ENCODE data around the gene MAP3K2. TPM values are rescaled to one million over a fixed set of nuclear protein-coding genes. Genes with fewer than 3 reads are reported as not detected.

The MAP3K2 gene
- total and polyA plus RNA-seq, 10 of the 15 experiments (the other 5 are each of a cell fraction or from before 2014, with no cell fraction given), result 2.7 to 39.6 (median 16.1) TPM

DNA sequence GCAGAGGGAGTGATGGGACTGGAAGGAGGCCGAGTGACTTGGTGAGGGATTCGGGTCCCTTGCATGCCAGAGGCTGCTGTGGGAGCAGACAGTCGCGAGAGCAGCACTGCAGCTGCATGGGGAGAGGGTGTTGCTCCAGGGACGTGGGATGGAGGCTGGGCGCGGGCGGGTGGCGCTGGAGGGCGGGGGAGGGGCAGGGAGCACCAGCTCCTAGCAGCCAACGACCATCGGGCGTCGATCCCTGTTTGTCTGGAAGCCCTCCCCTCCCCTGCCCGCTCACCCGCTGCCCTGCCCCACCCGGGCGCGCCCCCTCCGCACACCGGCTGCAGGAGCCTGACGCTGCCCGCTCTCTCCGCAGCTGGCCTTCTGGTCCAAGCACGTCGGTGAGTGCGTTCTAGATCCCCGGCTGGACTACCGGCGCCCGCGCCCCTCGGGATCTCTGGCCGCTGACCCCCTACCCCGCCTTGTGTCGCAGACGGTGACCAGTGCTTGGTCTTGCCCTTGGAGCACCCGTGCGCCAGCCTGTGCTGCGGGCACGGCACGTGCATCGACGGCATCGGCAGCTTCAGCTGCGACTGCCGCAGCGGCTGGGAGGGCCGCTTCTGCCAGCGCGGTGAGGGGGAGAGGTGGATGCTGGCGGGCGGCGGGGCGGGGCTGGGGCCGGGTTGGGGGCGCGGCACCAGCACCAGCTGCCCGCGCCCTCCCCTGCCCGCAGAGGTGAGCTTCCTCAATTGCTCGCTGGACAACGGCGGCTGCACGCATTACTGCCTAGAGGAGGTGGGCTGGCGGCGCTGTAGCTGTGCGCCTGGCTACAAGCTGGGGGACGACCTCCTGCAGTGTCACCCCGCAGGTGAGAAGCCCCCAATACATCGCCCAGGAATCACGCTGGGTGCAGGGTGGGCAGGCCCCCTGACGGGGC is 35.0 kb upstream of the MAP3K2 start:
- Histone ChIP-seq H3K79me2 (ENCODE audit: control insufficient read depth, insufficient read depth, low read length) (no peaks in the 10 kb centered on the region), H3K27me3 (replicated peaks in 1 of 2; ENCODE audit: control insufficient read depth in 2 of 2, insufficient read depth in 2 of 2, low read length in 1 of 2) (peaks cover 4 to 6% of the 10 kb centered on the region in 2 experiments), H3K27ac (ENCODE audit: control insufficient read depth, insufficient read depth) (no peak overlapping the region), H3K4me1 (ENCODE audit: control insufficient read depth, insufficient read depth, low read length) (no peaks in the 10 kb centered on the region), H3K36me3 (ENCODE audit: control insufficient read depth in 2 of 2, insufficient read depth in 2 of 2, low read length in 1 of 2) (no peaks in the 10 kb centered on the region), H4K20me1 (ENCODE audit: control insufficient read depth, insufficient read depth) (no peaks in the 10 kb centered on the region), H3K4me2 (ENCODE audit: control insufficient read depth, insufficient read depth) (0 out of 2 replicates have a peak overlapping the region, but pooled peaks have one; percentile 38), H3K9me3 (replicated peaks; ENCODE audit: control insufficient read depth, insufficient read depth, low read length) (no peaks in the 10 kb centered on the region), H3K4me3 (no peak overlapping the region), H3K9ac (ENCODE audit: control insufficient read depth, insufficient read depth, low read length) (no peak overlapping the region), H2AFZ (ENCODE audit: control insufficient read depth, low read depth, low read length) (no peak overlapping the region)
- ChIA-PET SMC1A (ENCODE audit: uncharacterized antibody, unreplicated experiment) (no interaction called here), POLR2A (no interaction called here), RAD21 (ENCODE audit: unreplicated experiment) (no interaction called here), CTCF (no interaction called here)
- DNase-seq (ENCODE audit: low read depth, low spot score) (no peak), FAIRE-seq (no peak), ATAC-seq (peak; percentile 58)
- WGBS (ENCODE audit: insufficient coverage, insufficient replicate concordance, low lambda C conversion rate, missing lambda C conversion rate), result 9% methylated on average over 51 of the region's 73 CpGs
- in situ Hi-C loops (cut with MboI) (no loop called here), intact Hi-C loops (cut with micrococcal nuclease; ENCODE audit: unreplicated experiment) (no loop called here)
- no TSS peak for BruUV-seq (replicated peaks)
- TF ChIP-seq BHLHE40 (IDR thresholded peaks at IDR 0.05; ENCODE audit: borderline replicate concordance in 1 of 2, low read depth in 2 of 2, low read length in 1 of 2) (peak in 1 of 2 experiments; percentile 71; a peak in 2 of 4 replicates), SRF (IDR thresholded peaks at IDR 0.05; ENCODE audit: low read depth in 2 of 2, low read length in 2 of 2) (no peak), YBX1 (IDR thresholded peaks at IDR 0.05) (no peak)

DNA sequence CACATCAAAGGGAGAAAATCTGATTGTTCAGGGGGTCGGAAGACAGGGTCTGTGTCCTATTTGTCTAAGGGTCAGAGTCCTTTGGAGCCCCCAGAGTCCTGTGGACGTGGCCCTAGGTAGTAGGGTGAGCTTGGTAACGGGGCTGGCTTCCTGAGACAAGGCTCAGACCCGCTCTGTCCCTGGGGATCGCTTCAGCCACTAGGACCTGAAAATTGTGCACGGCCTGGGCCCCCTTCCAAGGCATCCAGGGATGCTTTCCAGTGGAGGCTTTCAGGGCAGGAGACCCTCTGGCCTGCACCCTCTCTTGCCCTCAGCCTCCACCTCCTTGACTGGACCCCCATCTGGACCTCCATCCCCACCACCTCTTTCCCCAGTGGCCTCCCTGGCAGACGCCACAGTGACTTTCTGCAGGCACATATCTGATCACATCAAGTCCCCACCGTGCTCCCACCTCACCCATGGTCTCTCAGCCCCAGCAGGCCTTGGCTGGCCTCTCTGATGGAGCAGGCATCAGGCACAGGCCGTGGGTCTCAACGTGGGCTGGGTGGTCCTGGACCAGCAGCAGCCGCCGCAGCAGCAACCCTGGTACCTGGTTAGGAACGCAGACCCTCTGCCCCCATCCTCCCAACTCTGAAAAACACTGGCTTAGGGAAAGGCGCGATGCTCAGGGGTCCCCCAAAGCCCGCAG is 34.2 kb upstream of the MAP3K2 start:
- Histone ChIP-seq H3K79me2 (ENCODE audit: control insufficient read depth, insufficient read depth, low read length) (no peaks in the 10 kb centered on the region), H3K27ac (ENCODE audit: control insufficient read depth, insufficient read depth) (no peak overlapping the region), H3K4me3 (no peak overlapping the region), H2AFZ (ENCODE audit: control insufficient read depth, low read depth, low read length) (no peak overlapping the region), H3K9ac (ENCODE audit: control insufficient read depth, insufficient read depth, low read length) (no peak overlapping the region), H3K27me3 (replicated peaks in 1 of 2; ENCODE audit: control insufficient read depth in 2 of 2, insufficient read depth in 2 of 2, low read length in 1 of 2) (peaks cover 4 to 6% of the 10 kb centered on the region in 2 experiments), H3K9me3 (replicated peaks; ENCODE audit: control insufficient read depth, insufficient read depth, low read length) (no peaks in the 10 kb centered on the region), H3K4me2 (ENCODE audit: control insufficient read depth, insufficient read depth) (no peak overlapping the region), H3K4me1 (ENCODE audit: control insufficient read depth, insufficient read depth, low read length) (no peaks in the 10 kb centered on the region), H3K36me3 (ENCODE audit: control insufficient read depth in 2 of 2, insufficient read depth in 2 of 2, low read length in 1 of 2) (no peaks in the 10 kb centered on the region), H4K20me1 (ENCODE audit: control insufficient read depth, insufficient read depth) (no peaks in the 10 kb centered on the region)
- POLR2A ChIA-PET, result no interaction called here
- in situ Hi-C loops (cut with MboI), result no loop called here
- SMC1A ChIA-PET (ENCODE audit: uncharacterized antibody, unreplicated experiment), result no interaction called here
- intact Hi-C loops (cut with micrococcal nuclease; ENCODE audit: unreplicated experiment), result no loop called here
- DNase-seq (ENCODE audit: low read depth, low spot score) (no peak), FAIRE-seq (no peak), ATAC-seq (no peak)
- no TSS peak for BruUV-seq (replicated peaks)
- CTCF ChIA-PET, result interaction anchor here (1.2 kb wide), 1 partner anchor 14 kb away, joined by 3 read pairs; no protein-coding TSS in a partner anchor
- 46% methylated on average over 14 of the region's 16 CpGs for WGBS (ENCODE audit: insufficient coverage, insufficient replicate concordance, low lambda C conversion rate, missing lambda C conversion rate)
- RAD21 ChIA-PET (ENCODE audit: unreplicated experiment), result no interaction called here
- no peak for TF ChIP-seq RCOR1 (conservative IDR thresholded peaks at IDR 0.05; ENCODE audit: low read depth, low read length)
- TF ChIP-seq ZNF24 (IDR thresholded peaks at IDR 0.05), result no peak
- TF ChIP-seq, protein P1, sequence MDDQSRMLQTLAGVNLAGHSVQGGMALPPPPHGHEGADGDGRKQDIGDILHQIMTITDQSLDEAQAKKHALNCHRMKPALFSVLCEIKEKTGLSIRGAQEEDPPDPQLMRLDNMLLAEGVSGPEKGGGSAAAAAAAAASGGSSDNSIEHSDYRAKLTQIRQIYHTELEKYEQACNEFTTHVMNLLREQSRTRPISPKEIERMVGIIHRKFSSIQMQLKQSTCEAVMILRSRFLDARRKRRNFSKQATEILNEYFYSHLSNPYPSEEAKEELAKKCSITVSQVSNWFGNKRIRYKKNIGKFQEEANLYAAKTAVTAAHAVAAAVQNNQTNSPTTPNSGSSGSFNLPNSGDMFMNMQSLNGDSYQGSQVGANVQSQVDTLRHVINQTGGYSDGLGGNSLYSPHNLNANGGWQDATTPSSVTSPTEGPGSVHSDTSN (IDR thresholded peaks at IDR 0.05; ENCODE audit: insufficient replicate concordance, low read depth, low read length), result no peak
- no peak for TF ChIP-seq CHD4 (IDR thresholded peaks at IDR 0.05)
- TF ChIP-seq, protein P2, sequence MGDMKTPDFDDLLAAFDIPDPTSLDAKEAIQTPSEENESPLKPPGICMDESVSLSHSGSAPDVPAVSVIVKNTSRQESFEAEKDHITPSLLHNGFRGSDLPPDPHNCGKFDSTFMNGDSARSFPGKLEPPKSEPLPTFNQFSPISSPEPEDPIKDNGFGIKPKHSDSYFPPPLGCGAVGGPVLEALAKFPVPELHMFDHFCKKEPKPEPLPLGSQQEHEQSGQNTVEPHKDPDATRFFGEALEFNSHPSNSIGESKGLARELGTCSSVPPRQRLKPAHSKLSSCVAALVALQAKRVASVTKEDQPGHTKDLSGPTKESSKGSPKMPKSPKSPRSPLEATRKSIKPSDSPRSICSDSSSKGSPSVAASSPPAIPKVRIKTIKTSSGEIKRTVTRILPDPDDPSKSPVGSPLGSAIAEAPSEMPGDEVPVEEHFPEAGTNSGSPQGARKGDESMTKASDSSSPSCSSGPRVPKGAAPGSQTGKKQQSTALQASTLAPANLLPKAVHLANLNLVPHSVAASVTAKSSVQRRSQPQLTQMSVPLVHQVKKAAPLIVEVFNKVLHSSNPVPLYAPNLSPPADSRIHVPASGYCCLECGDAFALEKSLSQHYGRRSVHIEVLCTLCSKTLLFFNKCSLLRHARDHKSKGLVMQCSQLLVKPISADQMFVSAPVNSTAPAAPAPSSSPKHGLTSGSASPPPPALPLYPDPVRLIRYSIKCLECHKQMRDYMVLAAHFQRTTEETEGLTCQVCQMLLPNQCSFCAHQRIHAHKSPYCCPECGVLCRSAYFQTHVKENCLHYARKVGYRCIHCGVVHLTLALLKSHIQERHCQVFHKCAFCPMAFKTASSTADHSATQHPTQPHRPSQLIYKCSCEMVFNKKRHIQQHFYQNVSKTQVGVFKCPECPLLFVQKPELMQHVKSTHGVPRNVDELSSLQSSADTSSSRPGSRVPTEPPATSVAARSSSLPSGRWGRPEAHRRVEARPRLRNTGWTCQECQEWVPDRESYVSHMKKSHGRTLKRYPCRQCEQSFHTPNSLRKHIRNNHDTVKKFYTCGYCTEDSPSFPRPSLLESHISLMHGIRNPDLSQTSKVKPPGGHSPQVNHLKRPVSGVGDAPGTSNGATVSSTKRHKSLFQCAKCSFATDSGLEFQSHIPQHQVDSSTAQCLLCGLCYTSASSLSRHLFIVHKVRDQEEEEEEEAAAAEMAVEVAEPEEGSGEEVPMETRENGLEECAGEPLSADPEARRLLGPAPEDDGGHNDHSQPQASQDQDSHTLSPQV (IDR thresholded peaks at IDR 0.05), result no peak
- no peak for TF ChIP-seq RELA (IDR thresholded peaks at IDR 0.05; ENCODE audit: borderline replicate concordance, partially characterized antibody)
